HepG2 (cell line): ENCODE data around the gene HELZ. TPM values are rescaled to one million over a fixed set of nuclear protein-coding genes. Genes with fewer than 3 reads are reported as not detected.

Experiments used
- ATAC-seq: fragments of 200-7000 bp; cut with Tn5 transposase; 3 replicates; pipeline ENCODE4 v1.9.1; 2020; ENCODE audit warnings: mild to moderate bottlenecking, moderate library complexity
- BruUV-seq: library from RNA; stranded (reverse); fragments of 400-500 nt; replicated peaks from 2 replicates; lab custom pipeline; 2021; lab: Mats Ljungman, UMichigan
- CTCF ChIA-PET: fragments of 300-600 bp; formaldehyde crosslinking; extraction: SDS; loops from one replicate; lab custom pipeline; 2021; ENCODE audit warnings: low total read pairs, inconsistent platforms, low intra/inter-chr PET ratio; lab: Yijun Ruan, JAX
- POLR2A ChIA-PET: fragments of 350-600 bp; sonication (Branson Sonifier 250); formaldehyde crosslinking; loops from one replicate; lab custom pipeline; 2020; ENCODE audit warnings: antibody characterized with exemption, inconsistent platforms; lab: Yijun Ruan, JAX
- DNase-seq: peaks from one replicate; pipeline ENCODE4 v3.0.0-alpha.2; 2015; ENCODE audit warnings: low spot score
- FAIRE-seq: peaks from 3 replicates; lab custom pipeline; 2011; peaks lifted over from hg19 to GRCh38; lab: Jason Lieb, UNC
- H2AFZ ChIP-seq: one replicate; pipeline ENCODE4 v1.6.1; 2011; ENCODE audit warnings: low read length, inconsistent platforms
- H3K27ac ChIP-seq: fragments of 300-600 bp; 3 replicates; pipeline ENCODE4 v1.8.0; 2011; ENCODE audit warnings: mixed run types, mild to moderate bottlenecking, mixed read lengths, low read length, inconsistent platforms; ENCODE audit not compliant: insufficient read depth; ENCODE audit errors: extremely low read length
- H3K27me3 ChIP-seq, 2 experiments: fragments of 200-600 bp in 1 of 2; 2 replicates in 1 of 2; 3 replicates in 1 of 2; pipeline versions ENCODE4 v1.6.0 to v1.8.0; 2011; ENCODE audit warnings: low read length in 2 of 2, mild to moderate bottlenecking in 2 of 2, moderate library complexity in 2 of 2, inconsistent platforms in 1 of 2; ENCODE audit not compliant: insufficient read depth in 2 of 2, control insufficient read depth in 1 of 2
- H3K36me3 ChIP-seq, 2 experiments: fragments of 200-600 bp in 1 of 2; replicated peaks in 1 of 2; 2 replicates in 1 of 2; 3 replicates in 1 of 2; pipeline versions ENCODE4 v1.5.1 to v1.8.0; 2011; ENCODE audit warnings: low read length in 2 of 2, inconsistent platforms in 1 of 2; ENCODE audit not compliant: insufficient read depth in 2 of 2, control insufficient read depth in 1 of 2
- H3K4me1 ChIP-seq: 2 replicates; pipeline ENCODE4 v1.5.1; 2012; ENCODE audit warnings: low read length, inconsistent platforms; ENCODE audit not compliant: insufficient read depth
- H3K4me2 ChIP-seq: 2 replicates; pipeline ENCODE4 v1.6.0; 2011; ENCODE audit warnings: low read depth, low read length, inconsistent platforms
- H3K4me3 ChIP-seq, 3 experiments: fragments of 200-600 bp in 1 of 3; sonication (generic), shearing (Covaris generic) in 1 of 3; replicated peaks in 1 of 3; 2 replicates each; pipeline ENCODE4 v1.5.1; 2011 to 2016; ENCODE audit warnings: low read length in 3 of 3, inconsistent platforms in 2 of 3, low read depth in 2 of 3, mild to moderate bottlenecking in 2 of 3, control low read depth in 1 of 3, mixed read lengths in 1 of 3; ENCODE audit not compliant: insufficient read depth in 1 of 3
- H3K79me2 ChIP-seq: one replicate; pipeline ENCODE4 v1.6.1; 2011; ENCODE audit warnings: low read length, inconsistent platforms; ENCODE audit not compliant: insufficient read depth
- H3K9ac ChIP-seq: 2 replicates; pipeline ENCODE4 v1.6.0; 2011; ENCODE audit warnings: mild to moderate bottlenecking, low read depth, low read length, inconsistent platforms; ENCODE audit not compliant: insufficient read depth
- H3K9me3 ChIP-seq: 2 replicates; pipeline ENCODE4 v1.5.1; 2012; ENCODE audit warnings: mild to moderate bottlenecking, low read length
- H4K20me1 ChIP-seq: 2 replicates; pipeline ENCODE4 v1.6.0; 2011; ENCODE audit warnings: inconsistent platforms, mild to moderate bottlenecking, low read length, moderate library complexity; ENCODE audit not compliant: insufficient read depth
- NR1H2 ChIP-seq: sonication (generic); formaldehyde crosslinking; IDR thresholded peaks from 2 replicates; pipeline ENCODE4 v1.8.1; 2022; ENCODE audit warnings: low read depth, missing genetic modification reagents, borderline replicate concordance
- REPIN1 ChIP-seq: sonication (generic); formaldehyde crosslinking; IDR thresholded peaks from 2 replicates; pipeline ENCODE4 v1.8.0; 2022; ENCODE audit warnings: missing genetic modification reagents, low read depth, mild to moderate bottlenecking, borderline replicate concordance
- RFX3 ChIP-seq: IDR thresholded peaks from 2 replicates; pipeline ENCODE4 v1.6.1; 2016; ENCODE audit warnings: missing biosample characterization, missing genetic modification reagents
- SAP130 ChIP-seq: IDR thresholded peaks from 2 replicates; pipeline ENCODE4 v1.6.1; 2016; ENCODE audit warnings: low read depth
- SNAPC2 ChIP-seq: sonication (generic); formaldehyde crosslinking; IDR thresholded peaks from 2 replicates; pipeline ENCODE4 v1.8.1; 2022; ENCODE audit warnings: mild to moderate bottlenecking, missing genetic modification reagents
- TSC22D2 ChIP-seq: sonication (generic); formaldehyde crosslinking; IDR thresholded peaks from 2 replicates; pipeline ENCODE4 v1.5.1; 2020; ENCODE audit warnings: missing genetic modification reagents, mild to moderate bottlenecking, borderline replicate concordance
- XRCC5 ChIP-seq: fragments of 200-400 bp; formaldehyde crosslinking; optimal IDR thresholded peaks from 2 replicates; pipeline ENCODE3; 2017; ENCODE audit warnings: mild to moderate bottlenecking, low read length
- ZNF33B ChIP-seq: sonication (generic); formaldehyde crosslinking; IDR thresholded peaks from 2 replicates; pipeline ENCODE4 v1.5.1; 2020; ENCODE audit warnings: mild to moderate bottlenecking, missing genetic modification reagents
- ZNF432 ChIP-seq: sonication (generic); formaldehyde crosslinking; IDR thresholded peaks from 2 replicates; pipeline ENCODE4 v1.5.0; 2020; ENCODE audit warnings: missing genetic modification reagents, mild to moderate bottlenecking, borderline replicate concordance
- WGBS: methylation state at CpG from one replicate; pipeline ENCODE4 v1.1.6; 2017; ENCODE audit warnings: low lambda C conversion rate; 5-methylcytosine and 5-hydroxymethylcytosine counted together
- in situ Hi-C: cut with HindIII; loops from 2 replicates; pipeline ENCODE4 v1.10.0; 2017; ENCODE audit warnings: low pct_unique_long_range_greater_than_20kb; ENCODE audit not compliant: extremely low pct_ligation_motif_present
- intact Hi-C: fragments of 100-400 bp; cut with micrococcal nuclease; formaldehyde crosslinking; loops from one replicate; pipeline ENCODE4 v1.10.0; 2022; ENCODE audit not compliant: unreplicated experiment
- polyA plus RNA-seq, 8 experiments: library from polyadenylated mRNA; depleted of rRNA in 3 of 8; stranded (reverse) in 7 of 8; unstranded in 1 of 8; fragments of >200 nt; fragmentation: Illumina TruSeq in 4 of 8; extraction: Trizol in 4 of 8; gene quantifications; 2 replicates each; pipeline versions ENCODE4 v1.2.1 to v1.2.3, GENCODE V29; 2011 to 2016; ENCODE audit warnings: low read depth in 4 of 8, missing spikeins in 1 of 8, mixed read lengths in 1 of 8; ENCODE audit not compliant: insufficient read depth in 1 of 8
- total RNA-seq, 5 experiments: library from RNA; depleted of rRNA; stranded (reverse); fragments of >200 nt; fragmentation: Illumina TruSeq; extraction: Trizol; gene quantifications; 2 replicates each; pipeline ENCODE4 v1.2.3, GENCODE V29; 2016; ENCODE audit warnings: low read depth in 1 of 5
- TF ChIP-seq, protein P1 (sequence below): IDR thresholded peaks from 2 replicates; pipeline ENCODE4 v1.6.1; 2016; ENCODE audit warnings: low read depth, control low read depth
- TF ChIP-seq, protein P2 (sequence below): sonication (generic); formaldehyde crosslinking; IDR thresholded peaks from 2 replicates; pipeline ENCODE4 v1.4.0; 2020; ENCODE audit warnings: missing genetic modification reagents; ENCODE audit errors: not compliant biosample characterization
- TF ChIP-seq, protein P3 (sequence below): sonication (generic); formaldehyde crosslinking; IDR thresholded peaks from 2 replicates; pipeline ENCODE4 v1.8.0; 2022; ENCODE audit warnings: mild to moderate bottlenecking, missing genetic modification reagents, borderline replicate concordance

HELZ gene
- total and polyA plus RNA-seq, 2 of the 13 experiments (the other 11 are each of a cell fraction or from before 2014, with no cell fraction given), result 35.3 to 52.4 TPM

DNA sequence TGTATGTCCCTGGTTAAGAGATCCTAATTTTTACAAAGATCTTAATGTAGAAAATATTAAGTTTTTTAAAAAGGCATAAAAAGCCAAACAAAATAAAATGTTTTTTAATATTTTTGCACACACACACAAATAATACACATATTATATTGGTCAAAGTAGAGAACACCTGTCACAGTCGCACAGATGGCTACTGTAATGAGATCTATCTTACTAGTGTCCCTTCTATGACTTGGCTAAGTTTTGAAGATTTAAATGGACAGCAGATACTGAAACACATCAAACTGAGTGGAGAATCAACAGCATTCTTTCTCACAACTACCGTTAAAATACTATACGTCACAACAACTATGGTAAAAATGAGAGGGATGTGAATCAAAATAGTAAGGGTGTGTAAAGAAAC, 83.4 kb downstream of the HELZ start:
- H3K4me1 ChIP-seq, result no peaks in the 10 kb centered on the region
- no peak for FAIRE-seq
- 99% methylated on average over 3 of the region's 3 CpGs for WGBS
- peaks cover 22 to 58% of the 10 kb centered on the region in 2 experiments for H3K36me3 ChIP-seq
- ATAC-seq, result no peak
- peaks cover 6% of the 10 kb centered on the region; the same call in 1 of the 2 replicates for H4K20me1 ChIP-seq
- H2AFZ ChIP-seq, result no peak overlapping the region
- intact Hi-C loops, result no loop called here
- in situ Hi-C loops, result no loop called here
- H3K27ac ChIP-seq, result no peak overlapping the region
- DNase-seq, result no peak
- ChIA-PET CTCF (no interaction called here), POLR2A (no interaction called here)
- no peaks in the 10 kb centered on the region for H3K9me3 ChIP-seq
- no peak for TF ChIP-seq XRCC5
- TF ChIP-seq SAP130 (CRISPR knock-in tag), result no peak
- TF ChIP-seq SNAPC2 (CRISPR knock-in tag), result no peak
- TF ChIP-seq, protein P1, sequence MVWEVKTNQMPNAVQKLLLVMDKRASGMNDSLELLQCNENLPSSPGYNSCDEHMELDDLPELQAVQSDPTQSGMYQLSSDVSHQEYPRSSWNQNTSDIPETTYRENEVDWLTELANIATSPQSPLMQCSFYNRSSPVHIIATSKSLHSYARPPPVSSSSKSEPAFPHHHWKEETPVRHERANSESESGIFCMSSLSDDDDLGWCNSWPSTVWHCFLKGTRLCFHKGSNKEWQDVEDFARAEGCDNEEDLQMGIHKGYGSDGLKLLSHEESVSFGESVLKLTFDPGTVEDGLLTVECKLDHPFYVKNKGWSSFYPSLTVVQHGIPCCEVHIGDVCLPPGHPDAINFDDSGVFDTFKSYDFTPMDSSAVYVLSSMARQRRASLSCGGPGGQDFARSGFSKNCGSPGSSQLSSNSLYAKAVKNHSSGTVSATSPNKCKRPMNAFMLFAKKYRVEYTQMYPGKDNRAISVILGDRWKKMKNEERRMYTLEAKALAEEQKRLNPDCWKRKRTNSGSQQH (CRISPR knock-in tag), result no peak
- TF ChIP-seq, protein P2, sequence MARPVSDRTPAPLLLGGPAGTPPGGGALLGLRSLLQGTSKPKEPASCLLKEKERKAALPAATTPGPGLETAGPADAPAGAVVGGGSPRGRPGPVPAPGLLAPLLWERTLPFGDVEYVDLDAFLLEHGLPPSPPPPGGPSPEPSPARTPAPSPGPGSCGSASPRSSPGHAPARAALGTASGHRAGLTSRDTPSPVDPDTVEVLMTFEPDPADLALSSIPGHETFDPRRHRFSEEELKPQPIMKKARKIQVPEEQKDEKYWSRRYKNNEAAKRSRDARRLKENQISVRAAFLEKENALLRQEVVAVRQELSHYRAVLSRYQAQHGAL (CRISPR knock-in tag), result no peak
- TF ChIP-seq, protein P3, sequence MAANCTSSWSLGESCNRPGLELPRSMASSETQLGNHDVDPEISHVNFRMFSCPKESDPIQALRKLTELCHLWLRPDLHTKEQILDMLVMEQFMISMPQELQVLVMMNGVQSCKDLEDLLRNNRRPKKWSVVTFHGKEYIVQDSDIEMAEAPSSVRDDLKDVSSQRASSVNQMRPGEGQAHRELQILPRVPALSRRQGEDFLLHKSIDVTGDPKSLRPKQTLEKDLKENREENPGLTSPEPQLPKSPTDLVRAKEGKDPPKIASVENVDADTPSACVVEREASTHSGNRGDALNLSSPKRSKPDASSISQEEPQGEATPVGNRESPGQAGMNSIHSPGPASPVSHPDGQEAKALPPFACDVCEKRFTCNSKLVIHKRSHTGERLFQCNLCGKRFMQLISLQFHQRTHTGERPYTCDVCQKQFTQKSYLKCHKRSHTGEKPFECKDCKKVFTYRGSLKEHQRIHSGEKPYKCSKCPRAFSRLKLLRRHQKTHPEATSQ (CRISPR knock-in tag), result no peak
- TF ChIP-seq RFX3, result no peak
- TF ChIP-seq REPIN1, result no peak
- no peak for TF ChIP-seq ZNF33B
- TF ChIP-seq ZNF432 (CRISPR knock-in tag), result no peak
- no peak for TF ChIP-seq NR1H2 (CRISPR knock-in tag)
- TF ChIP-seq TSC22D2 (CRISPR knock-in tag), result no peak
- no peak overlapping the region for H3K9ac ChIP-seq
- no TSS peak for BruUV-seq
- H3K4me3 ChIP-seq, result no peak overlapping the region
- no peak overlapping the region for H3K4me2 ChIP-seq
- no peaks in the 10 kb centered on the region for H3K27me3 ChIP-seq
- H3K79me2 ChIP-seq, result no peaks in the 10 kb centered on the region
